ENCODE results near the gene INS. TPM values are rescaled to one million over a fixed set of nuclear protein-coding genes. Genes with fewer than 3 reads are reported as not detected.

The INS gene
- total and polyA plus RNA-seq, 2 of the 13 experiments (the other 11 are each of a cell fraction or from before 2014, with no cell fraction given) = not detected

DNA sequence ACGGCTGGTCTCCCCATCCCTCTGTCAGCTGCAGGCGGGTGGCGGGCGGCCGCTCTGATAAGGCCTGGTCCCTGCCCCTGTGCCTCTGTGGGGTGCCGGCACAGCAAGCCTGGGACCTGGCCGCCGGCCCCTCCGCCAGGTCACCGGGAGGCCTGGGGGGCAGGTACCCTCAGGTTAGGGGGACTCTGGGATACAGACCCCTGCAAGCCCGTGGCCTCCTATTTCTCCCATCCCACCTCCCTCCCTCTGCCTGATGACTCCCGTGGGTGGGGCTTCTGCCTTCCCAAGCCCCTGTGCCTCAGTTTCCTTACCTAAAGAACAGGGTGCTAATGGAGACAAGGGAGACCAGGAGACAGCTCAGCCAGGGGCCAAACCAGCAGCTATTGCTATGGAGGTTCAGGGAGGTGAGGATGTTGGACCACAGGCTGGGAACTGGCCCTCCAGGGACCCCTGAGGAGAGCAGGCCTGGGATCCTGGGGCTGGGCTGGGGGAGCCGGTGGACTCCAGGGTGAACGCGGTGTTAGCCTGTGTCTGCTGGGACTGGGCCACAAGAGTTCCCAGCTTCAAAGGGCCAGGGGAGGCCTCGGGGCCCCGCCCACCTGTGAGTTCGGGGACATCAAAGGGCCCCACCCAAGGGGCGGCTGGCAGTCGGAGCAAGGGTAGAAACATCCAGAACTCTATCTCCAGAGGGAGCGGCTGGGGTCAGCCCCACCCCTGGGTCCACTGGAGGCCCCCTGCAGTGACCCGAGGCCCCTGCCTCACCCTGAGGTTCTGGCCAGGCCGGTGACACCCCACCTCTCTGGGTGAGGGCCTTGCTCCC is 42.6 kb upstream of the INS start (continued):
- TF ChIP-seq, protein P1, sequence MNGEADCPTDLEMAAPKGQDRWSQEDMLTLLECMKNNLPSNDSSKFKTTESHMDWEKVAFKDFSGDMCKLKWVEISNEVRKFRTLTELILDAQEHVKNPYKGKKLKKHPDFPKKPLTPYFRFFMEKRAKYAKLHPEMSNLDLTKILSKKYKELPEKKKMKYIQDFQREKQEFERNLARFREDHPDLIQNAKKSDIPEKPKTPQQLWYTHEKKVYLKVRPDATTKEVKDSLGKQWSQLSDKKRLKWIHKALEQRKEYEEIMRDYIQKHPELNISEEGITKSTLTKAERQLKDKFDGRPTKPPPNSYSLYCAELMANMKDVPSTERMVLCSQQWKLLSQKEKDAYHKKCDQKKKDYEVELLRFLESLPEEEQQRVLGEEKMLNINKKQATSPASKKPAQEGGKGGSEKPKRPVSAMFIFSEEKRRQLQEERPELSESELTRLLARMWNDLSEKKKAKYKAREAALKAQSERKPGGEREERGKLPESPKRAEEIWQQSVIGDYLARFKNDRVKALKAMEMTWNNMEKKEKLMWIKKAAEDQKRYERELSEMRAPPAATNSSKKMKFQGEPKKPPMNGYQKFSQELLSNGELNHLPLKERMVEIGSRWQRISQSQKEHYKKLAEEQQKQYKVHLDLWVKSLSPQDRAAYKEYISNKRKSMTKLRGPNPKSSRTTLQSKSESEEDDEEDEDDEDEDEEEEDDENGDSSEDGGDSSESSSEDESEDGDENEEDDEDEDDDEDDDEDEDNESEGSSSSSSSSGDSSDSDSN (CRISPR knock-in tag; IDR thresholded peaks at IDR 0.05) = peak; percentile 57
- no peak for TF ChIP-seq ZNF709 (CRISPR knock-in tag; IDR thresholded peaks at IDR 0.05)
- TF ChIP-seq ZBTB1 (CRISPR knock-in tag; IDR thresholded peaks at IDR 0.05; ENCODE audit: borderline replicate concordance) = no peak
- no peak for TF ChIP-seq REXO4 (CRISPR knock-in tag; IDR thresholded peaks at IDR 0.05; ENCODE audit: borderline replicate concordance)
- TF ChIP-seq HMG20B (CRISPR knock-in tag; conservative IDR thresholded peaks at IDR 0.05) = no peak
- no peak for TF ChIP-seq SNAPC2 (CRISPR knock-in tag; IDR thresholded peaks at IDR 0.05)
- TF ChIP-seq ZNF776 (CRISPR knock-in tag; IDR thresholded peaks at IDR 0.05) = 0 out of 2 replicates have a peak, but pooled peaks have one; percentile 39
- TF ChIP-seq MTA3 (CRISPR knock-in tag; IDR thresholded peaks at IDR 0.05) = no peak
- TF ChIP-seq ZNF430 (CRISPR knock-in tag; IDR thresholded peaks at IDR 0.05) = no peak
- no peak for TF ChIP-seq PRPF4 (IDR thresholded peaks at IDR 0.05; ENCODE audit: low read depth, low read length, poor library complexity, severe bottlenecking)
- TF ChIP-seq PAX8 (CRISPR knock-in tag; IDR thresholded peaks at IDR 0.05; ENCODE audit: borderline replicate concordance) = no peak
- no peak for TF ChIP-seq CHD4 (IDR thresholded peaks at IDR 0.05; ENCODE audit: borderline replicate concordance, low read length)
- TF ChIP-seq, protein P2, sequence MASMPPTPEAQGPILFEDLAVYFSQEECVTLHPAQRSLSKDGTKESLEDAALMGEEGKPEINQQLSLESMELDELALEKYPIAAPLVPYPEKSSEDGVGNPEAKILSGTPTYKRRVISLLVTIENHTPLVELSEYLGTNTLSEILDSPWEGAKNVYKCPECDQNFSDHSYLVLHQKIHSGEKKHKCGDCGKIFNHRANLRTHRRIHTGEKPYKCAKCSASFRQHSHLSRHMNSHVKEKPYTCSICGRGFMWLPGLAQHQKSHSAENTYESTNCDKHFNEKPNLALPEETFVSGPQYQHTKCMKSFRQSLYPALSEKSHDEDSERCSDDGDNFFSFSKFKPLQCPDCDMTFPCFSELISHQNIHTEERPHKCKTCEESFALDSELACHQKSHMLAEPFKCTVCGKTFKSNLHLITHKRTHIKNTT (CRISPR knock-in tag; IDR thresholded peaks at IDR 0.05) = no peak
- TF ChIP-seq ZNF251 (CRISPR knock-in tag; IDR thresholded peaks at IDR 0.05) = no peak
- TF ChIP-seq, protein P3, sequence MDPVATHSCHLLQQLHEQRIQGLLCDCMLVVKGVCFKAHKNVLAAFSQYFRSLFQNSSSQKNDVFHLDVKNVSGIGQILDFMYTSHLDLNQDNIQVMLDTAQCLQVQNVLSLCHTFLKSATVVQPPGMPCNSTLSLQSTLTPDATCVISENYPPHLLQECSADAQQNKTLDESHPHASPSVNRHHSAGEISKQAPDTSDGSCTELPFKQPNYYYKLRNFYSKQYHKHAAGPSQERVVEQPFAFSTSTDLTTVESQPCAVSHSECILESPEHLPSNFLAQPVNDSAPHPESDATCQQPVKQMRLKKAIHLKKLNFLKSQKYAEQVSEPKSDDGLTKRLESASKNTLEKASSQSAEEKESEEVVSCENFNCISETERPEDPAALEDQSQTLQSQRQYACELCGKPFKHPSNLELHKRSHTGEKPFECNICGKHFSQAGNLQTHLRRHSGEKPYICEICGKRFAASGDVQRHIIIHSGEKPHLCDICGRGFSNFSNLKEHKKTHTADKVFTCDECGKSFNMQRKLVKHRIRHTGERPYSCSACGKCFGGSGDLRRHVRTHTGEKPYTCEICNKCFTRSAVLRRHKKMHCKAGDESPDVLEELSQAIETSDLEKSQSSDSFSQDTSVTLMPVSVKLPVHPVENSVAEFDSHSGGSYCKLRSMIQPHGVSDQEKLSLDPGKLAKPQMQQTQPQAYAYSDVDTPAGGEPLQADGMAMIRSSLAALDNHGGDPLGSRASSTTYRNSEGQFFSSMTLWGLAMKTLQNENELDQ (CRISPR knock-in tag; IDR thresholded peaks at IDR 0.05; ENCODE audit: borderline replicate concordance) = no peak
- TF ChIP-seq PHF20 (CRISPR knock-in tag; IDR thresholded peaks at IDR 0.05) = no peak
- TF ChIP-seq RAD21 (CRISPR knock-in tag; IDR thresholded peaks at IDR 0.05) = no peak
- TF ChIP-seq ELF4 (CRISPR knock-in tag; IDR thresholded peaks at IDR 0.05; ENCODE audit: borderline replicate concordance) = no peak
- no peak for TF ChIP-seq ZMYM4 (CRISPR knock-in tag; IDR thresholded peaks at IDR 0.05)
- TF ChIP-seq YY1 (IDR thresholded peaks at IDR 0.05; ENCODE audit: insufficient read depth, insufficient replicate concordance, low read depth, low read length) = no peak
- no peak for TF ChIP-seq ZNF326 (CRISPR knock-in tag; IDR thresholded peaks at IDR 0.05; ENCODE audit: borderline replicate concordance)
- no peak for TF ChIP-seq ZFP36L2 (CRISPR knock-in tag; IDR thresholded peaks at IDR 0.05)
- TF ChIP-seq ZNF569 (CRISPR knock-in tag; IDR thresholded peaks at IDR 0.05; ENCODE audit: borderline replicate concordance) = no peak
- TF ChIP-seq, protein P4, sequence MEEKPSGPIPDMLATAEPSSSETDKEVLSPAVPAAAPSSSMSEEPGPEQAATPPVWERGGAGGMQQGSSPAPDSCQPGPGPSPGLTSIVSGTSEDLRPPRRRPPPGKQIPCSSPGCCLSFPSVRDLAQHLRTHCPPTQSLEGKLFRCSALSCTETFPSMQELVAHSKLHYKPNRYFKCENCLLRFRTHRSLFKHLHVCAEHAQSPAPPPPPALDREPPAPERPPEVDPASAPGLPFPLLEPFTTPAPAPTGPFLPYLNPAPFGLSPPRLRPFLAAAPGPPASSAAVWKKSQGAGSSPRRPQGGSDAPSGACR (CRISPR knock-in tag; IDR thresholded peaks at IDR 0.05) = no peak

Data from HepG2 (cell line).